Fibroblast of pulmonary artery (primary cell): Measurements from ENCODE around the gene AP5S1.

Experiments
- DNase-seq: peaks from one replicate; pipeline ENCODE4 v3.0.0-alpha.2; 2010; ENCODE audit warnings: low read depth
- H3K4me3 ChIP-seq: replicated peaks from 2 replicates; pipeline ENCODE4 v1.5.1; 2011; ENCODE audit warnings: low read depth, mild to moderate bottlenecking, control low read depth, low read length, moderate library complexity
- CTCF ChIP-seq: IDR thresholded peaks from 2 replicates; pipeline ENCODE4 v1.5.1; 2011; ENCODE audit warnings: mild to moderate bottlenecking, control low read depth, low read length, inconsistent platforms; ENCODE audit errors: missing control alignments

Gene AP5S1

GRCh38 chr20:3812975-3813847 lies 7.1 kb upstream of the AP5S1 start:
- no peak overlapping the region for H3K4me3 ChIP-seq
- TF ChIP-seq CTCF, result no peak
- no peak for DNase-seq

DNA sequence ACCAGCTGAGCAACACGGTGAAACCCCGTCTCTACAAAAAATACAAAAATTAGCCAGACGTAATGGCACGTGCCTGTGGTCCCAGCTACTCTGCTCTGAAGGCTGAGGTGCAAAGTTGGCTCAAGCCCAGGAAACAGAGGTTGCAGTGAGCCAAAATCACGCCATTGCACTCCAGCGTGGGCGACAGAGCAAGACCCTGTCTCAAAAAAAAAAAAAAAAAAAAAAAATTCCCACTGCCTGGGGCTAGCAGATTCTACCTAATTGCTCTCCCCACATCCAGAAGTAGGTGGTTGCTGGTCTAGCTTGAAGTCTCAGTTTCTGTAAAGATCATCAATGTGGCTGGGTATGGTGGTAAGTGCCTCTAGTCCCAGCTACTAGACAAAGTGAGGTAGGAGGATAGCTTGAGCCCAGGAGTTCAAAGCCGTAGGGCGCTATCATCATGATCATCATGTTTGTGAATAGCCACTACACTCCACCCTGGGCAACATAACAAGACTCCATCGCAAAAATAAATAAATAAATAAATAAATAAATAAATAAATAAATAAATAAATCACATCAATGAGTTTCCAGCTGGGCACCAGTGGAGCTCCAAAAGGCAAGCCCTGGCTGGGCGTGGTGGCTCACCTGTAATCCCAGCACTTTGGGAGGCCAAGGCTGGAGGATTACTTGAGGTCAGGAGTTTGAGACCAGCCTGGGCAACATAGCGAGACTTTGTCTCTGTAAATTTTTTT lies 6.3 kb upstream of the AP5S1 start:
- TF ChIP-seq CTCF, result no peak
- no peak overlapping the region for H3K4me3 ChIP-seq
- DNase-seq, result no peak

- TF ChIP-seq CTCF, result no peak
- no peak for DNase-seq
- no peak overlapping the region for H3K4me3 ChIP-seq
Measured at GRCh38 chr20:3814928-3815495, 5.3 kb upstream of the AP5S1 start.

DNA sequence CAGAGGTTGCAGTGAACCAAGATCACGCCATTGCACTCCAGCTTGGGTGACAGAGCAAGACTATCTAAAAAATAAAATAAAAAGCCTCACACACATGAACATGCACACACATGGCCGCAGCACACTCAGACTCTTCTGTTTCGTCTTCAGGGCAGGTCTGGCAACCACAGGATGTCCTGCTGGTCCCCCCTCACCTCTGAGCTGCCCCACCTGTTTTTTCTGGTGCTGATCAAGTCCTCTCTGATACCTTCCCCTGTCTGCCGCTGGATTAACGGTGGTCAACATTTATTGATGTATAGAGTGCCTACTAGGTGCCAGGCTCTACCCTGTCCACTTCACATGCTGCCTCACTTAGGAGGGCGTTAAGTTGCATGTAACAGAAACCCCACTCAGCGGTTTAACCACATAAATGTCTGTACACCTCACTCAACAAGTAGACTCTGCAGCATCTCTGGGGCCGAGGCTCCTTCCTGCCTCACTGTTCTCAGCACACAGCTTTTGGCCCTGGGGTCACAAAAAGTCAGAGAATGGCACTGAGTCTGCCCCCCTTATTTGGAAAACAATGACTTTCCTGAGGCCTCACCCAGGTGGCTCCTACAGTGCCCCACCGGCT lies 4.5 kb upstream of the AP5S1 start:
- TF ChIP-seq CTCF, result no peak
- H3K4me3 ChIP-seq, result no peak overlapping the region
- no peak for DNase-seq

DNA sequence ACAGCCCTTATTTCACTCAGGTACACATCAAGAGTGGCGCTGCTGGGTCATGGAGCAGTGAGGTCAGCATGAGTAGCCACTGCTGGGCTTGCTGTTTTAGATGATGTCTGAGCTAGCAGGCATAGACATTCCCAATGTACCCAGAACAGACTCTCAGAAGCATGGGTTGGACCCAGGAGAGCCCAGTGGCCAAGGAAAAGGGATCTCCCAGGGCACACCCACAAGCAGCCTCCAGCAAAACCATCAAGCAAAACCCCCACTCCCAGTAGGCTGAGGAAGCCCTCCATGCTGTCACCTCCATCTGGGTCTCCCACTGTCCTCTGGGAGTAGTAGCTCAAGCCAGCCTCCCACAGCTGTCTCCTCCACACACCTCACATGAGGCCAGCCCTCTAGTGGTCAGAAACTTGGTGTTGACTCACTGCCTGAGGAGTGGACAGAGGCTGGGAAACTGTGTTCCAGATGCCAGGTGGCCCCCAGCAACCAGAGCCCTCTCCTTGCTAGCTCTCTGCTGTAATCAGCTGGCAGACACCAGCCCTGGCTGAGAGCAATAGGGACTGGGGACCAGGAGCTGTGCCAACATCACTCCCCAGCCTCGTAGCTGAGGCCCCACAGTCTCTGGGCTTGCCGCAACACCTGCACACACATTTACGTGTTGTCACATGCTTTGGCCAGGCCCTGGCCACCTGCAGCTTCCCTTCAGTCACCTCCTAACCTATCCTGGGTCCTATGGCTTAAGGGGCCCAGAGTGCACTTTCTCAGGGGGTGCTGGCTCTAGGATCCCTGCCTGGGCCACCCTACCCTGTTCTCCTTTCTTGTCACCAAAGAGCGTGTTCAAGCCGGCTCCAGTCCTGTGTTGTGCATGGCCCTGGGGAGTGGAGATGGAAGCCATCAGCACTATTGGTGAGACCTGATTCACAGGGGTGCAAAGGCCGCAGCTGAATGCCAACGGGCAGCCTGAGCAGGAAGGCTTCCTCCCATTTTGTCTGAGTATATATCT lies 1.9 kb upstream of the AP5S1 start:
- H3K4me3 ChIP-seq, result no peak overlapping the region
- peak; percentile 86 for TF ChIP-seq CTCF
- peak; percentile 89 for DNase-seq
